Measurements from ENCODE around the gene SULT2A1.
A peak's percentile ranks its signal among the peaks of the same experiment; 100 is the strongest.
"Not testable (repeated sequence)": the region's sequence is repeated elsewhere in the genome, so short reads cannot be mapped to it uniquely, and the experiment has no call there.

DNA sequence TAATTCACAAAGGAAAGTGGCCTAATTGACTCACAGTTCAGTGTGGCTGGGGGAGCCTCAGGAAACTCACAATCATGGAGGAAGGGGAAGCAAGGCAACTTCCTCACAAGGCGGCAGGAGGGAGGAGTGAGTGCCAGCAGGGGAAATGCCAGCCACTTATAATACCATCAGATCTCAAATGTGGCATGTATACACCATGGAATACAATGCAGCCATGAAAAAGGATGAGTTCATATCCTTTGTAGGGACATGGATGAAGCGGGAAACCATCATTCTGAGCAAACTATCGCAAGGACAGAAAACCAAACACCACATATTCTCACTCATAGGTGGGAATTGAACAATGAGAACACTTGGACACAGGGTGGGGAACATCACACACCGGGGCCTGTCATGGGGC lies 6.7 kb downstream of the SULT2A1 start:
- TF ChIP-seq CTCF (IDR thresholded peaks at IDR 0.05 in 8 of 11, conservative IDR thresholded peaks at IDR 0.05 in 3 of 11) = not testable (repeated sequence)
- TF ChIP-seq POLR2AphosphoS5 (IDR thresholded peaks at IDR 0.05) = peak in 1 of 3 donors; percentile 16

Data from spleen (tissue), 7 donors.